ENCODE measurements around the gene MS4A3.

Gene MS4A3

DNA sequence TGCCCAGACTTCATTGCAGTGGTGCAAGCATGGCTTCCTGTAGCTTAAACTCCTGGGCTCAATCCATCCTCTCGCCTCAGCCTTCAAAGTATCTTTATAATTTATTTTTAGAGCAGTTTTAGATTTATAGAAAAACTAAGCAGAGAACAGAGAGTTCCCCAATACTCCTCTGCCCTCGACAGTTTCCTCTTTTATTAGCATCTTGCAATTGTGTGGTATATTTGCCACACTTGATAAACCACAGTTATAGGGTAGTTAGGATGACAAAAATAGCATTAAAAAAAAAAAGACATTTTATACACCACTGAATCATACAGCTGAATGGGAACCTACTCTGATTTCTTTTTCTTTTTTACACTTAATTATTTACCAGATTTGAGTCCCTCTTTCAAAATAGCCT, 63.2 kb downstream of the MS4A3 start:
- DNase-seq, result no peak
- Histone ChIP-seq H3K9me2 (replicated peaks; ENCODE audit: insufficient read depth, low read length) (no peaks in the 10 kb centered on the region), H2AFZ (ENCODE audit: low read length) (no peak overlapping the region), H3K4me1 (ENCODE audit: low read length) (no peaks in the 10 kb centered on the region), H3K9ac (ENCODE audit: low read length) (no peak overlapping the region), H3K9me3 (replicated peaks; ENCODE audit: insufficient read depth, low read length) (no peaks in the 10 kb centered on the region), H3K27ac (ENCODE audit: low read length) (no peak overlapping the region), H3K4me3 (ENCODE audit: low read length) (no peak overlapping the region), H3K36me3 (replicated peaks; ENCODE audit: insufficient read depth, low read length) (no peaks in the 10 kb centered on the region), H4K20me1 (ENCODE audit: insufficient read depth, low read length) (no peaks in the 10 kb centered on the region), H3K4me2 (ENCODE audit: low read depth, low read length) (no peak overlapping the region), H3K79me2 (ENCODE audit: low read length) (no peaks in the 10 kb centered on the region), H3F3A (ENCODE audit: insufficient read depth, low read length) (no peaks in the 10 kb centered on the region), H3K27me3 (replicated peaks; ENCODE audit: insufficient read depth, low read length) (no peaks in the 10 kb centered on the region)
- TF ChIP-seq EZH2phosphoT487 (IDR thresholded peaks at IDR 0.05; ENCODE audit: low read length) (no peak), EZH2 (optimal IDR thresholded peaks at IDR 0.05; ENCODE audit: low read depth, low read length) (no peak)
- TF ChIP-seq, protein P1, sequence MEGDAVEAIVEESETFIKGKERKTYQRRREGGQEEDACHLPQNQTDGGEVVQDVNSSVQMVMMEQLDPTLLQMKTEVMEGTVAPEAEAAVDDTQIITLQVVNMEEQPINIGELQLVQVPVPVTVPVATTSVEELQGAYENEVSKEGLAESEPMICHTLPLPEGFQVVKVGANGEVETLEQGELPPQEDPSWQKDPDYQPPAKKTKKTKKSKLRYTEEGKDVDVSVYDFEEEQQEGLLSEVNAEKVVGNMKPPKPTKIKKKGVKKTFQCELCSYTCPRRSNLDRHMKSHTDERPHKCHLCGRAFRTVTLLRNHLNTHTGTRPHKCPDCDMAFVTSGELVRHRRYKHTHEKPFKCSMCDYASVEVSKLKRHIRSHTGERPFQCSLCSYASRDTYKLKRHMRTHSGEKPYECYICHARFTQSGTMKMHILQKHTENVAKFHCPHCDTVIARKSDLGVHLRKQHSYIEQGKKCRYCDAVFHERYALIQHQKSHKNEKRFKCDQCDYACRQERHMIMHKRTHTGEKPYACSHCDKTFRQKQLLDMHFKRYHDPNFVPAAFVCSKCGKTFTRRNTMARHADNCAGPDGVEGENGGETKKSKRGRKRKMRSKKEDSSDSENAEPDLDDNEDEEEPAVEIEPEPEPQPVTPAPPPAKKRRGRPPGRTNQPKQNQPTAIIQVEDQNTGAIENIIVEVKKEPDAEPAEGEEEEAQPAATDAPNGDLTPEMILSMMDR (IDR thresholded peaks at IDR 0.05; ENCODE audit: low read length), result no peak
